ENCODE results near the gene PPP1R14C. TPM values are rescaled to one million over a fixed set of nuclear protein-coding genes. Genes with fewer than 3 reads are reported as not detected.

Gene PPP1R14C
- total and polyA plus RNA-seq, 2 of the 13 experiments (the other 11 are each of a cell fraction or from before 2014, with no cell fraction given) = not detected

DNA sequence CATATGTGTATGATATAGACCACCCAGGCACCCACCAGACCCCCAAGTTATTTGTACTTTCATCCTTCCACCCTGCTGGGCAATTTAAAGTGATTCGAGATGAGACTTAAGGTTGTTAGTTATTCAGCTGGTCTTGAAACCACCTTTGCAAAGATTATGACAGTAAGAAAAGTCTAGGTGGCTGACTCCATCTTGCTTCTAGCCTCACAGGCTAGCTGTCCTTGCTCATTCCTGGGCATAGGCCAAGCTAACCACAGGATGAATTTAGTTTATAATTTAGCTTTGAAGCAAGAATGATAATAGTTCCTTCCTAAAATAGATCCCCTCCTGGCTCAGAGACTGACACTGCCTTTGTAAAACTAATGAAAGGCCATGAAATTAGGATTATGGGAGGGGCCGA is 154.0 kb downstream of the PPP1R14C start:
- POLR2A ChIA-PET = no interaction called here
- no peaks in the 10 kb centered on the region for H4K20me1 ChIP-seq (ENCODE audit: insufficient read depth, low read length)
- H3K4me3 ChIP-seq (replicated peaks in 1 of 3; ENCODE audit: insufficient read depth in 1 of 3, low read depth in 2 of 3, low read length in 3 of 3) = no peak overlapping the region
- no peak overlapping the region for H3K27ac ChIP-seq (ENCODE audit: extremely low read length, insufficient read depth, low read length)
- H3K9me3 ChIP-seq (ENCODE audit: low read length) = peaks cover 26% of the 10 kb centered on the region
- no peaks in the 10 kb centered on the region for H3K4me1 ChIP-seq (ENCODE audit: insufficient read depth, low read length)
- FAIRE-seq (no peak), DNase-seq (ENCODE audit: low spot score) (no peak), ATAC-seq (no peak)
- no TSS peak for BruUV-seq (replicated peaks)
- in situ Hi-C loops (cut with HindIII; ENCODE audit: extremely low pct_ligation_motif_present, low pct_unique_long_range_greater_than_20kb) = no loop called here
- no peaks in the 10 kb centered on the region for H3K36me3 ChIP-seq (replicated peaks in 1 of 2; ENCODE audit: control insufficient read depth in 1 of 2, insufficient read depth in 2 of 2, low read length in 2 of 2)
- CTCF ChIA-PET (ENCODE audit: low intra/inter-chr PET ratio, low total read pairs) = no interaction called here
- intact Hi-C loops (cut with micrococcal nuclease; ENCODE audit: unreplicated experiment) = no loop called here
- H3K79me2 ChIP-seq (ENCODE audit: insufficient read depth, low read length) = no peaks in the 10 kb centered on the region
- H2AFZ ChIP-seq (ENCODE audit: low read length) = no peak overlapping the region
- H3K9ac ChIP-seq (ENCODE audit: insufficient read depth, low read depth, low read length) = no peak overlapping the region
- WGBS (ENCODE audit: low lambda C conversion rate) = 3% methylated on average over 2 of the region's 2 CpGs
- no peak overlapping the region for H3K4me2 ChIP-seq (ENCODE audit: low read depth, low read length)
- TF ChIP-seq POLR2A (IDR thresholded peaks at IDR 0.05; ENCODE audit: insufficient read depth in 1 of 2, low read depth in 2 of 2, low read length in 2 of 2) (no peak), JUNB (CRISPR knock-in tag; IDR thresholded peaks at IDR 0.05; ENCODE audit: borderline replicate concordance) (no peak), ZNF816 (CRISPR knock-in tag; IDR thresholded peaks at IDR 0.05; ENCODE audit: borderline replicate concordance) (no peak), NFE2L1 (CRISPR knock-in tag; IDR thresholded peaks at IDR 0.05; ENCODE audit: borderline replicate concordance) (no peak), MZF1 (CRISPR knock-in tag; IDR thresholded peaks at IDR 0.05; ENCODE audit: borderline replicate concordance) (no peak), SMYD3 (CRISPR knock-in tag; IDR thresholded peaks at IDR 0.05) (no peak), ZNF30 (CRISPR knock-in tag; IDR thresholded peaks at IDR 0.05) (no peak)
- peaks cover 2 to 13% of the 10 kb centered on the region in 2 experiments; a peak in 1 of 5 replicates for H3K27me3 ChIP-seq (ENCODE audit: control insufficient read depth in 1 of 2, insufficient read depth in 2 of 2, low read length in 2 of 2)

DNA sequence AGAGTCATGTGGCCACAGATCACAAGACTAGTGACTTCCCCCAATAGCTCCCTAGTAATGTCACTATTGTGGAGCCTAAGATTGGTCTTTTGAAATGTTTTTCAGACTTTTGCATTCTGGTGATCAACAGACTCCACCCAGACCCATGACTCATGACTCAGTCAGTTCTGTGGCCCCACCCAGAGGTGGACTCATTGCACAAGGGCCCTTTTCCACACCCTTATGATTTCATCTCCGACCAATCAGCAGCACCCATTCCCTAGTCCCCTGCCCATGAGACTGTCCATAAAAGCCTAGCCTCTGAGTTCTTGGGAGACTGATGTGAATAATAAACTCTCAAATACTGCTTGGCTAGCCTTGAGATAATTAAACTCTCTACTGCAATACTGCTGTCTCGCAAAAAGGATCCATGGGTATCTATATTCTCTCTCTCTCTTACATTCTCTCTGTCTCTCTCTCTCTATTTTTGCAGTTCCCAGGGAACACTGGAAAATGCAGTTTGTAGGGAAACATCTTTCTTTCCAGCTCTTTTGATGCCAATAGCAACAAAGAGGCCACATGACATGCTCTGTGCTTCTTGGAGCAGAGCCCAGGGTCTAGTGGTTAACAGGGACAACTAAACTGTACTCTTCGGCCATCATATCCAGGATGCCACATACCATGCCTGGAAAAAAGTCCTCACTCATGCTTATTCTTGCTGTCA is 154.6 kb downstream of the PPP1R14C start:
- H3K27ac ChIP-seq (ENCODE audit: extremely low read length, insufficient read depth, low read length) = no peak overlapping the region
- ChIA-PET CTCF (ENCODE audit: low intra/inter-chr PET ratio, low total read pairs) (no interaction called here), POLR2A (no interaction called here)
- no peak for DNase-seq (ENCODE audit: low spot score)
- no TSS peak for BruUV-seq (replicated peaks)
- H2AFZ ChIP-seq (ENCODE audit: low read length) = no peak overlapping the region
- H3K4me1 ChIP-seq (ENCODE audit: insufficient read depth, low read length) = no peaks in the 10 kb centered on the region
- intact Hi-C loops (cut with micrococcal nuclease; ENCODE audit: unreplicated experiment) = no loop called here
- peaks cover 2 to 17% of the 10 kb centered on the region in 2 experiments; a peak in 2 of 5 replicates for H3K27me3 ChIP-seq (ENCODE audit: control insufficient read depth in 1 of 2, insufficient read depth in 2 of 2, low read length in 2 of 2)
- ATAC-seq = no peak
- no peaks in the 10 kb centered on the region for H4K20me1 ChIP-seq (ENCODE audit: insufficient read depth, low read length)
- no peak for FAIRE-seq
- H3K9ac ChIP-seq (ENCODE audit: insufficient read depth, low read depth, low read length) = no peak overlapping the region
- H3K36me3 ChIP-seq (replicated peaks in 1 of 2; ENCODE audit: control insufficient read depth in 1 of 2, insufficient read depth in 2 of 2, low read length in 2 of 2) = no peaks in the 10 kb centered on the region
- H3K9me3 ChIP-seq (ENCODE audit: low read length) = peaks cover 23% of the 10 kb centered on the region
- in situ Hi-C loops (cut with HindIII; ENCODE audit: extremely low pct_ligation_motif_present, low pct_unique_long_range_greater_than_20kb) = no loop called here
- WGBS (ENCODE audit: low lambda C conversion rate) = 24% methylated on average over 3 of the region's 3 CpGs
- H3K79me2 ChIP-seq (ENCODE audit: insufficient read depth, low read length) = no peaks in the 10 kb centered on the region
- H3K4me2 ChIP-seq (ENCODE audit: low read depth, low read length) = no peak overlapping the region
- H3K4me3 ChIP-seq (replicated peaks in 1 of 3; ENCODE audit: insufficient read depth in 1 of 3, low read depth in 2 of 3, low read length in 3 of 3) = no peak overlapping the region
- TF ChIP-seq, protein P1, sequence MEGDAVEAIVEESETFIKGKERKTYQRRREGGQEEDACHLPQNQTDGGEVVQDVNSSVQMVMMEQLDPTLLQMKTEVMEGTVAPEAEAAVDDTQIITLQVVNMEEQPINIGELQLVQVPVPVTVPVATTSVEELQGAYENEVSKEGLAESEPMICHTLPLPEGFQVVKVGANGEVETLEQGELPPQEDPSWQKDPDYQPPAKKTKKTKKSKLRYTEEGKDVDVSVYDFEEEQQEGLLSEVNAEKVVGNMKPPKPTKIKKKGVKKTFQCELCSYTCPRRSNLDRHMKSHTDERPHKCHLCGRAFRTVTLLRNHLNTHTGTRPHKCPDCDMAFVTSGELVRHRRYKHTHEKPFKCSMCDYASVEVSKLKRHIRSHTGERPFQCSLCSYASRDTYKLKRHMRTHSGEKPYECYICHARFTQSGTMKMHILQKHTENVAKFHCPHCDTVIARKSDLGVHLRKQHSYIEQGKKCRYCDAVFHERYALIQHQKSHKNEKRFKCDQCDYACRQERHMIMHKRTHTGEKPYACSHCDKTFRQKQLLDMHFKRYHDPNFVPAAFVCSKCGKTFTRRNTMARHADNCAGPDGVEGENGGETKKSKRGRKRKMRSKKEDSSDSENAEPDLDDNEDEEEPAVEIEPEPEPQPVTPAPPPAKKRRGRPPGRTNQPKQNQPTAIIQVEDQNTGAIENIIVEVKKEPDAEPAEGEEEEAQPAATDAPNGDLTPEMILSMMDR (CRISPR knock-in tag; IDR thresholded peaks at IDR 0.05) = no peak
- TF ChIP-seq RFX5 (IDR thresholded peaks at IDR 0.05; ENCODE audit: low read depth, low read length) = no peak
- no peak for TF ChIP-seq ZNF337 (CRISPR knock-in tag; IDR thresholded peaks at IDR 0.05; ENCODE audit: borderline replicate concordance, low read depth)
- TF ChIP-seq, protein P2, sequence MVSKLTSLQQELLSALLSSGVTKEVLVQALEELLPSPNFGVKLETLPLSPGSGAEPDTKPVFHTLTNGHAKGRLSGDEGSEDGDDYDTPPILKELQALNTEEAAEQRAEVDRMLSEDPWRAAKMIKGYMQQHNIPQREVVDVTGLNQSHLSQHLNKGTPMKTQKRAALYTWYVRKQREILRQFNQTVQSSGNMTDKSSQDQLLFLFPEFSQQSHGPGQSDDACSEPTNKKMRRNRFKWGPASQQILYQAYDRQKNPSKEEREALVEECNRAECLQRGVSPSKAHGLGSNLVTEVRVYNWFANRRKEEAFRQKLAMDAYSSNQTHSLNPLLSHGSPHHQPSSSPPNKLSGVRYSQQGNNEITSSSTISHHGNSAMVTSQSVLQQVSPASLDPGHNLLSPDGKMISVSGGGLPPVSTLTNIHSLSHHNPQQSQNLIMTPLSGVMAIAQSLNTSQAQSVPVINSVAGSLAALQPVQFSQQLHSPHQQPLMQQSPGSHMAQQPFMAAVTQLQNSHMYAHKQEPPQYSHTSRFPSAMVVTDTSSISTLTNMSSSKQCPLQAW (CRISPR knock-in tag; IDR thresholded peaks at IDR 0.05) = no peak
- TF ChIP-seq ZFP37 (CRISPR knock-in tag; IDR thresholded peaks at IDR 0.05; ENCODE audit: borderline replicate concordance) = no peak
- no peak for TF ChIP-seq ZNF350 (CRISPR knock-in tag; IDR thresholded peaks at IDR 0.05; ENCODE audit: borderline replicate concordance, low read depth)
- TF ChIP-seq DR1 (CRISPR knock-in tag; IDR thresholded peaks at IDR 0.05) = no peak
- TF ChIP-seq ZSCAN20 (CRISPR knock-in tag; IDR thresholded peaks at IDR 0.05; ENCODE audit: borderline replicate concordance) = no peak

Measured in HepG2 (cell line).